Aorta (tissue), 5 donors: ENCODE data around the gene LAMC3. TPM values are rescaled to one million over a fixed set of nuclear protein-coding genes. Genes with fewer than 3 reads are reported as not detected.

Experiments
- ATAC-seq: fragments of 200-7000 bp; cut with Tn5 transposase; one replicate; pipeline ENCODE4 v1.9.1; 2022; ENCODE audit warnings: moderate library complexity; ENCODE audit not compliant: low FRiP score
- DNase-seq, 2 donors: peaks; one replicate each; pipeline ENCODE4 v3.0.0-alpha.2; 2020
- H3K27ac ChIP-seq, 2 donors: one replicate each; pipeline ENCODE4 v1.5.1; 2013; ENCODE audit warnings: low read length in 2 of 2, mild to moderate bottlenecking in 2 of 2, moderate library complexity in 2 of 2, control low read depth in 1 of 2, inconsistent platforms in 1 of 2, low read depth in 1 of 2
- H3K27me3 ChIP-seq, 2 donors: one replicate each; pipeline ENCODE4 v1.6.1; 2013; ENCODE audit warnings: control low read depth in 1 of 2, low read length in 1 of 2, mild to moderate bottlenecking in 1 of 2, moderate library complexity in 1 of 2; ENCODE audit not compliant: insufficient read depth in 2 of 2, control insufficient read depth in 1 of 2
- H3K36me3 ChIP-seq, 2 donors: one replicate each; pipeline ENCODE4 v1.6.1; 2013; ENCODE audit warnings: control low read depth in 1 of 2, low read length in 1 of 2, mild to moderate bottlenecking in 1 of 2; ENCODE audit not compliant: insufficient read depth in 2 of 2, control insufficient read depth in 1 of 2
- H3K4me1 ChIP-seq, 2 donors: one replicate each; pipeline ENCODE4 v1.6.1; 2013; ENCODE audit warnings: low read length in 2 of 2, control low read depth in 1 of 2, mild to moderate bottlenecking in 1 of 2, moderate library complexity in 1 of 2; ENCODE audit not compliant: insufficient read depth in 2 of 2, control insufficient read depth in 1 of 2
- H3K4me3 ChIP-seq, 2 donors: one replicate each; pipeline ENCODE4 v1.5.1; 2013; ENCODE audit warnings: low read length in 2 of 2, control low read depth in 1 of 2, mild to moderate bottlenecking in 1 of 2
- H3K9me3 ChIP-seq: one replicate; pipeline ENCODE4 v1.6.1; 2013; ENCODE audit warnings: mild to moderate bottlenecking, low read length; ENCODE audit not compliant: control insufficient read depth
- WGBS, 2 donors: extraction: QIAGEN DNeasy Blood & Tissue Kit; methylation state at CpG; one replicate each; pipeline ENCODE4 v1.1.7; 2013; 5-methylcytosine and 5-hydroxymethylcytosine counted together
- intact Hi-C, 2 donors: fragments of 100-400 bp; cut with DNase I; formaldehyde crosslinking; loops; one replicate each; pipeline versions ENCODE4 v1.14.2 to v1.15.0; 2022
- polyA plus RNA-seq, 2 donors: library from polyadenylated mRNA; stranded (reverse); fragments of 200-250 nt; gene quantifications; one replicate each; pipeline ENCODE4 v1.2.3, GENCODE V29; 2013
- total RNA-seq, 2 donors: library from RNA; stranded (reverse); fragmentation: NEBNext Ultra II Directional; extraction: Animal tissue kit (Norgen Biotek cat#: 25700); gene quantifications; one replicate each; pipeline ENCODE4 v1.2.1, GENCODE V29; 2021
- donor health status: healthy with polysubstance abuse.
- donor health status: Bipolar disorder and iron deficiency.
- donor health status: DM: no; HTN: no; CAD: no.
- donor health status: DM: no; HTN: no; CAD: no.
- donor health status: DM: yes; HTN: yes; CAD: no.

Gene LAMC3
- total and polyA plus RNA-seq, 4 donors = 0.32 to 1.3 (median 0.74) TPM

DNA sequence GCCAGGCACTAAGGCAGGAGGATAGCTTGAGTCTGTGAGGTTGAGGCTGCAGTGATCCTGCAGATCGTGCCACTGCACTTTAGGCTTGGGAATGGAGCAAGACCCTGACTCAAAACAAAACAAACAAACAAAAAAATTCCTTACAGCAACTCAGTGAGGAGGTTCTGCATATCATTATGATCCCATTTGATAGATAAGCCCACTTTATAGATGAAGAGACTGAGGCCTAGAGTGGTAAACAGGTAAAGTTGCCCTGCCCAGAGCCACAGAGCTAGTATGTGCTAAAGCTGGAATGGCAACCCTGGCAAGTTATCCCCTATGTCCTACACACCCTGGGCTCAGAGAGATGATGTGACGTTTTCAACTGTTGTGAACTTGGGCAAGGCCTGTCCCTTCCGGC lies 94.6 kb downstream of the LAMC3 start:
- no peaks in the 10 kb centered on the region for H3K4me1 ChIP-seq
- DNase-seq (no peak), ATAC-seq (no peak)
- H3K36me3 ChIP-seq = no peaks in the 10 kb centered on the region
- WGBS, 2 donors = 91 to 96% methylated on average over 3 of the region's 3 CpGs
- no peaks in the 10 kb centered on the region for H3K27me3 ChIP-seq
- H3K27ac ChIP-seq = no peak overlapping the region
- no peaks in the 10 kb centered on the region for H3K9me3 ChIP-seq
- H3K4me3 ChIP-seq = no peak overlapping the region
- intact Hi-C loops = no loop called here

DNA sequence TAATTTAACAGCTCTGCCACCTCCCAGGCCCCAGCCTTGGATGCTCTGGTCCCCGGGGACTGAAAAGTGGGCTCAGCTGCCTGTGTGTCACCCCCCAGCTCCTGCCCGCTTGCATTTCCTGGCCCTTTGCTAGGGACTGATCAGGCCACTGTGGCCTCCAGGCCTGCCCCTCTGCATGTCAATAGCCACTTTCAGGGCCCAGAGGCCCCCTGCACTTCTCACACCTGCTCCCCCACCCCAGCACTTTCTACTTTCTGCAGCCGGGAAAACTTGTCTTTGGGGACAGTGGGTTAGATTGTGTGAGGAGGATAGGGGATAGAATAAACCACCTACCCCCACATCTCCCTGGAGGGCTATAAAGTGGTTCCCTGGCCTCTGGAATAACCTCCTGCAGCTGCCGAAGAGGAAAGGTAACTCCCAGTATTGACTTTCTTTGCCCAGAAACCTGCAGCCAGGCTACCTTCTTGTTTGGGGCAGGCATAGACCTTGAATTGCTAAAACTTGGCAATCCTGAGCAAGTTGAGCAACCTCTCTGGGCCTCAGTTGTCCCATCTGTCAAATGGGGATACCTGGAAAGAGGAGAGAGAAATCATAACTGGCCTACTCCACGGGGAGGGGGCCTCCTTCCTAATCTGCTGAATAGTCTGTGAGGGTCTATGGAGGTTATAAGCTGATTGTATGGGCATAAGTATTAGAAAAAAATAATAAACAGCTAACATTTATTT lies 95.2 kb downstream of the LAMC3 start:
- intact Hi-C loops = no loop called here
- H3K4me3 ChIP-seq = no peak overlapping the region
- no peaks in the 10 kb centered on the region for H3K36me3 ChIP-seq
- no peaks in the 10 kb centered on the region for H3K27me3 ChIP-seq
- H3K4me1 ChIP-seq = no peaks in the 10 kb centered on the region
- no peak for ATAC-seq
- 80 to 83% methylated on average over 5 of the region's 5 CpGs for WGBS, 2 donors
- H3K27ac ChIP-seq = no peak overlapping the region
- no peak for DNase-seq
- H3K9me3 ChIP-seq = no peaks in the 10 kb centered on the region

DNA sequence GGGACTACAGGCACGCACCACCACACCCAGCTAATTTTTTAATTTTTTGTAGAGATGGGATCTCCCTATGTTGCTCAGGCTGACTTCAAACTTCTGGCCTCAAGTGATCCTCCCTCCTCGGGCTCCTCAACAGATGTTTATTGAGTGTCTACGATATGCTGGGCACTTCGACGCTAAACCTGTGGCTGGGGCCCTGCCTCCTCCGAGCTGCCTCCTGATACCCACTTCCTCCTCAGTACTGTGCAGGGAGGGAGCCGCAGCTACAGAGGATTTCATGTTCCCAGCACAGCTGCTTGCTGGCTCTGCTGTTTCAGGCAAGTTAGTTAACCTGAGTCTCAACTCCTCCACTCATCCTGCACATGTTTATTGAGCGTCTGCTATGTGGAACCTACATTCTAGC lies 97.0 kb downstream of the LAMC3 start:
- 92 to 96% methylated on average over 8 of the region's 8 CpGs for WGBS, 2 donors
- intact Hi-C loops = no loop called here
- no peak overlapping the region for H3K27ac ChIP-seq
- H3K4me3 ChIP-seq = no peak overlapping the region
- H3K27me3 ChIP-seq = no peaks in the 10 kb centered on the region
- H3K9me3 ChIP-seq = no peaks in the 10 kb centered on the region
- ATAC-seq (no peak), DNase-seq (peak in 1 of 2 donors; percentile 19)
- no peaks in the 10 kb centered on the region for H3K4me1 ChIP-seq
- no peaks in the 10 kb centered on the region for H3K36me3 ChIP-seq

DNA sequence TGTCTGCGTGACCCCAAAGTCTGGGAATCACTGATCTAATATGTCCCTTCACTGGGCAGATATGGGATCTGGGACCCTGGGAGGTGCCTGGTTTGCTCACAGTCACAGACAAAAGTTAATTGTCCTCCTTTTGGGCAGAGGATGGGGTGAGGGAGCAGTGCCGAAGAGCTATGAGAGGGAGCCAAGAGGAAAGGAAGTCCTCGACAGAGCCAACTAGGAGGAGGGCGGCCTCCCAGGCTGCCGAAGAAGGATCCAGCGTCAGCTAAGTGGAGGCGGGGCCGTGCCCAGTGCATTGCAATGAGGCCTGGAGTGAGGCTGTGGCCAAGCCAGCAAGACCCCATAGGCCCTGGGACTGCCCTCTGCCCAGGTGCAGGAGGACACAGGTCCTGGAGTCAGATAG lies 98.8 kb downstream of the LAMC3 start:
- H3K4me3 ChIP-seq = no peak overlapping the region
- no peaks in the 10 kb centered on the region for H3K36me3 ChIP-seq
- no peak overlapping the region for H3K27ac ChIP-seq
- ATAC-seq (no peak), DNase-seq (peak in 1 of 2 donors; percentile 75)
- no peaks in the 10 kb centered on the region for H3K27me3 ChIP-seq
- H3K4me1 ChIP-seq = no peaks in the 10 kb centered on the region
- intact Hi-C loops = no loop called here
- no peaks in the 10 kb centered on the region for H3K9me3 ChIP-seq
- WGBS, 2 donors = 60 to 62% methylated on average over 8 of the region's 8 CpGs

DNA sequence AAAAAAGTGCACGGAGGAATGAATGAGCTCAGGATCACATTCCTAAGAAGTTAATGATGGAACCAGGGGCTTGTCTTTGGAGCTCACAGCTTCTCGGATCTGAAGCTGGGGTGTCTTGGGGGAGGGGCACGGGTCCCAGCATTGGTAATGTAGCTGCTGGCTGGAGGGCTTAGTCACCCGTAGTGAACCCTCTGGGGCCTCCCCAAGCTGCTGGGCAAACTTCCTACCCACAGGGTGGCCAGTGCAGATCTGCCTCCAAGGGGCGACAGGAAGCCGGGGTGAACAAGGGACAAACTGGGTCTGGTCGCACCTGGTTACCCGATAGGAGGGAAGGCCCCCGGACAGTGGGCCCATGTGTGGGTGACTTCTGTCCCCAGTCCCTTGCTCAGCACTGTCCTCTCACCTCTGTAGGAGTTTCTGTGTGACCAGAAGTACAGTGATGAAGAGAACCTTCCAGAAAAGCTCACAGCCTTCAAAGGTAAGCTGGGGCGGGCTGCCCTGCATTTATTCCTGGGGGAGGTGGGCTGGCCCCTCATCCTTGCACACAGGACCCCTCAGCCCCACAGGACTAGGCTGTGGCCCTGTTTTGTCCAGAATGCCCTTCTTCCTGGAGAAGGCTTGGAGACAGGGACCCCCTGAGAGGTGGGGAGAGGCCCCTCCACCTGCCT lies 102.3 kb downstream of the LAMC3 start:
- Histone ChIP-seq H3K4me1 (no peaks in the 10 kb centered on the region), H3K36me3 (no peaks in the 10 kb centered on the region), H3K27ac (no peak overlapping the region), H3K27me3 (no peaks in the 10 kb centered on the region), H3K4me3 (no peak overlapping the region), H3K9me3 (no peaks in the 10 kb centered on the region)
- ATAC-seq (no peak), DNase-seq (peak in 1 of 2 donors; percentile 61)
- intact Hi-C loops = no loop called here
- WGBS, 2 donors = 69 to 70% methylated on average over 10 of the region's 10 CpGs

DNA sequence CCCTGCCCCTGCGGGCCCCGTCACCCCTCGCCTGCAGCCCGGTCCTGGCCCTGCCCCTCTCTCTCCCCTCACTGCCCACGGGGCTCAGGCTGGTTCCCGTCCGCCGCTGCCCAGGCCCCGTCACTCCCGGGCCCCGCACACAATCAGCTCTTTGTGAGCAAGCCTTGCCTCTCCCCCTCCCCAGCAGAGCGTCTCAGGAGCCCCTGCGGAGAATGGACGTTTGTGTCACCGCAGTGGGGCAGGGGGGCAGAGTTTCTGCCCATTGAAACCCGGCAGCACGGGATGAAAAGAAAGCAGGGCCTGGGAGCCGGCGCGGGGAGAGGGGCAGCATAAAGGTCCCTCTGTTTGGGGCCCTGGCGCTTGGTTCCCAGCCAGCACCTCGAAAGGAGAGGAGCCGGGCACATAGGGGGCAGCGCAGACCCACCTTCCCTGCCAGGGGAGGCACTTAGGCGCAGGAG lies 102.9 kb downstream of the LAMC3 start:
- H3K9me3 ChIP-seq = no peaks in the 10 kb centered on the region
- ATAC-seq = no peak
- no peak overlapping the region for H3K27ac ChIP-seq
- H3K4me3 ChIP-seq = no peak overlapping the region
- WGBS, 2 donors = 77 to 83% methylated on average over 23 to 25 of the region's 25 CpGs
- H3K4me1 ChIP-seq = no peaks in the 10 kb centered on the region
- H3K27me3 ChIP-seq = no peaks in the 10 kb centered on the region
- peak in 1 of 2 donors; percentile 53 for DNase-seq
- H3K36me3 ChIP-seq = no peaks in the 10 kb centered on the region
- intact Hi-C loops = no loop called here

DNA sequence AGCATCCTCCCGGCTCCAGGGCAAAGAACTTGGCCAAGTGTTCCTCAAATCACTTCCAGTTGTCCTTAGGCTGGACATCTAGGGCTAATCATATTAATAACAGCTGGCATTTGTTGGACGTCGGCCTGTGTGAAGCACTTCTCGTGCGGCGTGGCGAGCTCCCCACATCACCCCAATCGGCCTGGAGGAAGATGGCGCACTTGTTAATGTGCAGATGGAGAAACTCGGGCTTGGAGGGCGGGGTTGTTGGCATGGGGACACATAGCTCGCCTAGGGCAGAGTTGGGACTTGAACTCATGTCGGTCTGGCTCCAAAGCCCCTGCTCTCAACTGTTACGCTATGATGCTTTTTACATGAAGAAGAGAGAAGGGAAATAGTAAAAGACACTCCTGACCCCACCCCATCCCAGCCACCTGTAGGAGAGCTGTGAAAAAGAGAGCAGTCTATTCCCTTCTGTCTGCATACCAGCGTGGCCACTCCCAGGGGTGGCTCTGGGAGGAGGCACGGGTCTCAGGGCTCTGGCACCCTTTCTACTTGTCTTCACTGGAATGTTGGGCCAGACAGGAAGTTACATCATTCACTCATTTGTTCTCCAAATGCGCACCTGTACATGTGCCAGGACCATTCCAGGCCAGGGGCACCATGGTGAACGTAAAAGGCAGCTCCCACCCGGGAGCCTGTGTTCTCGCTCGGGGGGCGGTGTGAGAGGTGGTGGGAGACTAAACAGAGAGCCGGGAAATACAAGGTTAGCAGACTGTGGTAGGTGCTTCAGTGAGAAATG lies 103.6 kb downstream of the LAMC3 start:
- DNase-seq (peak in 1 of 2 donors; percentile 72), ATAC-seq (peak; percentile 33)

DNA sequence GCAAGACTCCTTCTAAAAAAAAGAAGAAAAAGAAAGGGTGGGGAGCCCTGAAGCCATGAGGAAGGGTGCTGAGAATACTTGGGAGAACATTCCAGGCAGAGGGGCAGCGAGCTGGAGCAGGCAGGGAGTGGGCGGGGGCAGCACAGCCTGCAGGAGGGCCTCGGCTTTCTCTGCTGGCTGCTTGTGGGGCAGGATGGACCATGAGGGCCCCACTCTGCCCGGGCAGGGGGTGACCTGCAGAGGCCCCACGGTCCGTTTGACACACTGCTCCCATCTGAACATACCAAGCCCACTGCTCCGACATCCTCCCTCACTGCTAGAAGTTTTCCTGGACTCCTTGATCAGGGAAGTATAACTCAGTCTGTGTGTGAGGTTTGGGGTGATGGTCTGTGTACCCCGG lies 104.7 kb downstream of the LAMC3 start:
- Histone ChIP-seq H3K27ac (no peak overlapping the region), H3K4me1 (no peaks in the 10 kb centered on the region), H3K27me3 (no peaks in the 10 kb centered on the region), H3K36me3 (no peaks in the 10 kb centered on the region), H3K9me3 (no peaks in the 10 kb centered on the region), H3K4me3 (no peak overlapping the region)
- intact Hi-C loops = no loop called here
- no peak for DNase-seq
- ATAC-seq = no peak
- WGBS, 2 donors = 91 to 92% methylated on average over 8 of the region's 8 CpGs

More for the DNA sequence above, 103.6 kb downstream of the LAMC3 start:
- no peaks in the 10 kb centered on the region for H3K36me3 ChIP-seq
- no peaks in the 10 kb centered on the region for H3K27me3 ChIP-seq
- no peaks in the 10 kb centered on the region for H3K9me3 ChIP-seq
- H3K27ac ChIP-seq = no peak overlapping the region
- 84 to 86% methylated on average over 23 of the region's 23 CpGs for WGBS, 2 donors
- intact Hi-C loops = no loop called here
- H3K4me1 ChIP-seq = no peaks in the 10 kb centered on the region
- no peak overlapping the region for H3K4me3 ChIP-seq
